ENCODE results near the gene RAB27A.

DNA sequence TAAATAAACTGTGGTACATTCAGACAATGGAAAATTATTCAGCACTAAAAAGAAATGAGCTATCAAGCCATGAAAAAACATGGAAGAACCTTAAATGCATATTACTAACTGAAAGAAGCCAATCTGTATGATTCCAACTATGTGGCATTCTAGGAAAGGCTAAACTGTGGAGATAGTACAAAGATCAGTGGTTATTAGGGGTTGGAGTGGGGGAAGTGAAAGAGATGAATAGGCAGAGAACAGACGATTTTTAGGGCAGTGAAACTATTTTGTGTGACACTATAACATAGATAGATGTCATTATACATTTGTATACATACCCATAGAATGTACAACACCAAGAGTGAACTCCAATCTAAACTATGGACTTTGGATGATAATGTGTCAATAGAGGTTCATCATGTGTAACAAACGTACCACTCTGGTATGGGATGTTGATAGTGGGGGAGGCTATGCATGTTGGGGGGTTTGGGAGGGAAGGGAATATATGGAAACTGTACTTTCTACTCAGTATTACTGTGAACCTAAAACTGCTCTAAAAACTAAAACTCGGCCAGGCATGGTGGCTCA lies 29.0 kb downstream of the RAB27A start:
- TF ChIP-seq CTCF (IDR thresholded peaks at IDR 0.05): no peak
- no peak for TF ChIP-seq POLR2A (IDR thresholded peaks at IDR 0.05)
